Left ventricle myocardium inferior (tissue), 1 donor: ENCODE measurements around the gene NDUFS7. TPM values are rescaled to one million over a fixed set of nuclear protein-coding genes. Genes with fewer than 3 reads are reported as not detected.

Source experiments
- DNase-seq: peaks from one replicate; pipeline ENCODE4 v3.0.0-alpha.2; 2020
- H3K27ac ChIP-seq: fragments of 200-600 bp; replicated peaks from 2 replicates; pipeline ENCODE4 v1.8.0; 2021
- H3K27me3 ChIP-seq: fragments of 200-600 bp; 2 replicates; pipeline ENCODE4 v1.8.0; 2021; ENCODE audit warnings: low read depth
- H3K36me3 ChIP-seq: fragments of 200-600 bp; 2 replicates; pipeline ENCODE4 v1.8.0; 2021
- H3K4me1 ChIP-seq: fragments of 200-600 bp; 2 replicates; pipeline ENCODE4 v1.8.0; 2021
- H3K4me3 ChIP-seq: fragments of 200-600 bp; 2 replicates; pipeline ENCODE4 v1.8.0; 2021; ENCODE audit warnings: mild to moderate bottlenecking, moderate library complexity
- H3K9me3 ChIP-seq: fragments of 200-600 bp; replicated peaks from 2 replicates; pipeline ENCODE4 v1.8.0; 2021
- intact Hi-C: fragments of 100-400 bp; cut with micrococcal nuclease; formaldehyde crosslinking; loops from one replicate; pipeline ENCODE4 v1.11.0; 2022
- total RNA-seq: library from RNA; stranded (reverse); fragmentation: NEBNext Ultra II Directional; extraction: Animal tissue kit (Norgen Biotek cat#: 25700); gene quantifications from one replicate; pipeline ENCODE4 v1.2.1, GENCODE V29; 2021
- TF ChIP-seq, protein P1 (sequence below): fragments of 200-600 bp; IDR thresholded peaks from 2 replicates; pipeline ENCODE4 v1.8.0; 2021; ENCODE audit warnings: antibody characterized with exemption, mild to moderate bottlenecking, borderline replicate concordance
- donor health status: DM: no; HTN: yes; CAD: no; lungs with severe emphysema.

The NDUFS7 gene
- total RNA-seq, 1 donor from 2014 or later = 380 TPM

DNA sequence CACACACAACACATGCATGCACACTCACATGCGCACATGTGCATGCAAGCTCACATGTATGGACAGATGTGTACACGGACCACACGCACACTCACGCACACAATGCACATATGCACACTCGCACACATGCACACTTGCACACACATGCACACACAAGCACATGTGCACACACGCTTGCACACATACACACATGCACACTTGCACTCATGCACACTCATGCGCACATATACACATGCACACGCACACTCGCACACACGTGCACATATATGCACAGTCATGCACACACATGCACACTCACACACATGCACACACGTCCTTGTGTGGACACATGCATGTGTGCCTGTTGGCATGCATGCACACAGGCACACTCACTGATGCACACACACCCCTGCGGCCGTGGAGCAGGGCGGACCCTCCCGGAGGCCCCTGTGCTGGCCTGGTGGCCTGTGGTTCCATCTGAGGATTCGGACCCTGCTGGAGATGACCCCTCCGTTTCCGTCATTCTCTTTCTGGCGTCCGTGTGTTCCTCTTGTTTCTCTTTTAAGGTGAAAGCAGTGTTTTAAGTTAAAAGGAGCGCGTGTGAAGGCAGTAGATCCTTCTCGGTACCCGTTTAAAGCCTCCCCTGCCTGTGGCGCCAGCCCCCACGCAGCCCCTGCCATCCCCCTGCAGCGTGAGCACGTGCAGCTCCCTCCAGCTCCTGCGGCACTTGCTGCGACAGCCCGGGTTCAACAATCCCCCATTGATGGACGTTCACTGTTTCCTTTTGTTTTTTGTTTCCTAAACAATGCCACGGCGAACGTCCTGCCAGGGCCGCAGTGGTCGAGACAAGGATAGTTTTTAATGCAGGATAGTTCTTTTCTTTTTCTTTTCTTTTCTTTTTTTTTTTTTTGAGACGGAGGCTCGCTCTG, 5.6 kb downstream of the NDUFS7 start:
- Histone ChIP-seq H3K27ac (no peak overlapping the region), H3K36me3 (peaks cover 73% of the 10 kb centered on the region), H3K27me3 (no peaks in the 10 kb centered on the region), H3K9me3 (no peaks in the 10 kb centered on the region), H3K4me3 (no peak overlapping the region), H3K4me1 (peaks cover 52% of the 10 kb centered on the region)
- no peak for DNase-seq
- intact Hi-C loops = no loop called here
- TF ChIP-seq, protein P1, sequence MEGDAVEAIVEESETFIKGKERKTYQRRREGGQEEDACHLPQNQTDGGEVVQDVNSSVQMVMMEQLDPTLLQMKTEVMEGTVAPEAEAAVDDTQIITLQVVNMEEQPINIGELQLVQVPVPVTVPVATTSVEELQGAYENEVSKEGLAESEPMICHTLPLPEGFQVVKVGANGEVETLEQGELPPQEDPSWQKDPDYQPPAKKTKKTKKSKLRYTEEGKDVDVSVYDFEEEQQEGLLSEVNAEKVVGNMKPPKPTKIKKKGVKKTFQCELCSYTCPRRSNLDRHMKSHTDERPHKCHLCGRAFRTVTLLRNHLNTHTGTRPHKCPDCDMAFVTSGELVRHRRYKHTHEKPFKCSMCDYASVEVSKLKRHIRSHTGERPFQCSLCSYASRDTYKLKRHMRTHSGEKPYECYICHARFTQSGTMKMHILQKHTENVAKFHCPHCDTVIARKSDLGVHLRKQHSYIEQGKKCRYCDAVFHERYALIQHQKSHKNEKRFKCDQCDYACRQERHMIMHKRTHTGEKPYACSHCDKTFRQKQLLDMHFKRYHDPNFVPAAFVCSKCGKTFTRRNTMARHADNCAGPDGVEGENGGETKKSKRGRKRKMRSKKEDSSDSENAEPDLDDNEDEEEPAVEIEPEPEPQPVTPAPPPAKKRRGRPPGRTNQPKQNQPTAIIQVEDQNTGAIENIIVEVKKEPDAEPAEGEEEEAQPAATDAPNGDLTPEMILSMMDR = no peak

DNA sequence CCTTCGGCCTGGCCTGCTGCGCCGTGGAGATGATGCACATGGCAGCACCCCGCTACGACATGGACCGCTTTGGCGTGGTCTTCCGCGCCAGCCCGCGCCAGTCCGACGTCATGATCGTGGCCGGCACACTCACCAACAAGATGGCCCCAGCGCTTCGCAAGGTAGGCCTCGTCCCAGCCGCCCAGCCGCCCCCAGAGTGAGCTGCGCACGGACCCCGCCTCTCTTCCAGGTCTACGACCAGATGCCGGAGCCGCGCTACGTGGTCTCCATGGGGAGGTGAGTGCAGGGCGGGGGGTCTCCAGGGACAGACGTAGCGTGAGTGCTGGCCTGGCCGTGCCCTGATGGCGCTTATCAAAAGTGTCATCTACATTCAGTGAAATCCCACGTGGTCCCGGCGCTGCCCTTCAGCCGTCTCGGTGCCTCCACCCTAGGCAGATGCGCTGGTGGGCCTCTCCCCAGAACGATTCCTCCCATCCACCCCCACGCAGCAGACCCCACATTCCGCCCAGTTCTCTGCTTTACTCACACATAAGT, 7.2 kb downstream of the NDUFS7 start:
- DNase-seq = no peak
- H3K4me3 ChIP-seq = no peak overlapping the region
- no peaks in the 10 kb centered on the region for H3K27me3 ChIP-seq
- H3K4me1 ChIP-seq = peaks cover 50% of the 10 kb centered on the region
- H3K27ac ChIP-seq = no peak overlapping the region
- TF ChIP-seq, protein P1 = no peak
- intact Hi-C loops = no loop called here
- H3K9me3 ChIP-seq = no peaks in the 10 kb centered on the region
- H3K36me3 ChIP-seq = peaks cover 80% of the 10 kb centered on the region

DNA sequence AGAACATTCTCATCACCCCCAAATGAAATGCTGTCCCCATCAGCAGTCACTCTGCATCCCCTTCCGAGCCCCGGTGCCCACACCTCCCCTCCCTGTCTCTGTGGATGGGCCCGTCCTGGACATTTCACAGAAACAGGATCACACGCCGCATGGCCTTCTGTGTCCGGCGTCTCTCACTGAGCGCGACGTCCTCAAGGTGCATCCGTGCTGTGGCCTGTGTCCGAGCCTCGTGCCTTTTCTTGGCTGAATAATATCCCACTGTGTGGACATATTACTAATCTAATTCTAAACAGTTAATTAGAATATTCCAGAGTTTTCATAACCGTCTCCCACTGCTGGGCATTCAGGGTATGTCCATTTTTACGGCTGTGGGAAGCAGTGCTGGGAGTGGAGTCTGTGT, 8.7 kb downstream of the NDUFS7 start:
- Histone ChIP-seq H3K36me3 (peaks cover 68% of the 10 kb centered on the region), H3K4me1 (peaks cover 50% of the 10 kb centered on the region), H3K27me3 (no peaks in the 10 kb centered on the region), H3K27ac (no peak overlapping the region), H3K9me3 (no peaks in the 10 kb centered on the region), H3K4me3 (no peak overlapping the region)
- no peak for DNase-seq
- TF ChIP-seq, protein P1 = no peak
- intact Hi-C loops = no loop called here

DNA sequence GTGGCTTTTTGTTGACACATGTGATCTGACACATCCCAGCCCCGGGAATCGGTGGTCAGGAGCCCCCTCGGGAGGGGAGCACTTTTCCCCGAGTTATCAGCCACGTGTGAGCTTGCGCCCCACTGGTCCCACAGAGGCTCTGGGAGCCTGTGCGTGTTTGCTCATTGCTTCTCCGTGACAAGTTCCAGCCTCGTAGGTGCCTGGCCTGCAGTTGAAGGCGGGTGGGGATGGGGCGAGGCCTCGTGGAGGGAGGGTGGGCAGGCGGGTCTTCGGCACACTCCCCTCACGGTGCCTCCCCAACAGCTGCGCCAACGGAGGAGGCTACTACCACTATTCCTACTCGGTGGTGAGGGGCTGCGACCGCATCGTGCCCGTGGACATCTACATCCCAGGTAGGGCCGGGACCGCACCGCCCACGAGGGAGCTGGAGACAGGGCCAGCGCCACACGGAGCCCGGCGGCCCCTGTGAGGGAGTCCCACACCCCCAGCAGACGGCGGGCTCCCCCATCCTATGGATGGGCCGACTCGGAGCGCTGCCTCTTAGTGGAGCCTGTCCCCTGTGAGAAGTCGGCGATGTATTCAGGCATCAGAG, 9.3 kb downstream of the NDUFS7 start:
- no peak for DNase-seq
- TF ChIP-seq, protein P1 = no peak
- Histone ChIP-seq H3K36me3 (peaks cover 68% of the 10 kb centered on the region), H3K9me3 (no peaks in the 10 kb centered on the region), H3K4me1 (peaks cover 46% of the 10 kb centered on the region), H3K4me3 (no peak overlapping the region), H3K27ac (no peak overlapping the region), H3K27me3 (no peaks in the 10 kb centered on the region)
- intact Hi-C loops = no loop called here

DNA sequence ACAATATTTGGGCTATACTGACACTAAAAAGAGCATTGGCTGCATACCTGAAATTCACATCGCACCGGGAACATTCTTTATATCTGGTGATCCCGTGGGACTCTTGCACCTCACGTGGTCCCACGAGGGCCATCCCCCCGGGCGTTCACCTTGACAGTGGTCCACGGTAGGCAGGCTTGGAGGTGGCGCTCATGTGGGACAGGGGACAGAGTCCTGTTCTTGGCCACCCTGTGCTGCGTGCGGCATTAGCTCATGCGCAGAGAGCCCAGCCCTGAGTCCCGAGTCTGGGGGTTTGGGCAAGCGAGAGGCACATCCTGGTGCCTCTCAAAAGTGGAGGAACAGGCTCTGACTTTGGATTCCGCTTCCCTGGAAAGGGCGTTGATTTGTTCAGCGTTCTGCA, 10.1 kb downstream of the NDUFS7 start:
- DNase-seq = no peak
- no peaks in the 10 kb centered on the region for H3K9me3 ChIP-seq
- no peak overlapping the region for H3K4me3 ChIP-seq
- TF ChIP-seq, protein P1 = no peak
- H3K27me3 ChIP-seq = no peaks in the 10 kb centered on the region
- peaks cover 38% of the 10 kb centered on the region for H3K4me1 ChIP-seq
- peaks cover 61% of the 10 kb centered on the region for H3K36me3 ChIP-seq
- intact Hi-C loops = no loop called here
- no peak overlapping the region for H3K27ac ChIP-seq
